Neural cell (in vitro differentiated cells): Measurements from ENCODE around the gene AP1S1. TPM values are rescaled to one million over a fixed set of nuclear protein-coding genes. Genes with fewer than 3 reads are reported as not detected.
A peak's percentile ranks its signal among the peaks of the same experiment; 100 is the strongest.

Source experiments
- H2AFZ ChIP-seq: fragments of 200-600, 300-800 bp; sonication (generic), shearing (Covaris generic); 2 replicates; pipeline ENCODE4 v1.6.0; 2014; ENCODE audit warnings: low read depth, mild to moderate bottlenecking, antibody characterized with exemption, low read length, moderate library complexity
- H3F3A ChIP-seq: fragments of 200-600 bp; shearing (Covaris generic); 2 replicates; pipeline ENCODE4 v1.6.1; 2016; ENCODE audit warnings: mild to moderate bottlenecking, moderate library complexity, mixed read lengths, antibody characterized with exemption, low read length; ENCODE audit not compliant: insufficient read depth, poor library complexity, severe bottlenecking
- H3K27ac ChIP-seq: fragments of 200-600, 300-800 bp; sonication (generic), shearing (Covaris generic); 2 replicates; pipeline ENCODE4 v1.5.1; 2014; ENCODE audit warnings: mild to moderate bottlenecking, low read length, moderate library complexity
- H3K27me3 ChIP-seq: fragments of 300-800, 200-600 bp; sonication (generic), shearing (Covaris generic); 2 replicates; pipeline ENCODE4 v1.6.0; 2014; ENCODE audit warnings: mild to moderate bottlenecking, low read depth, low read length, moderate library complexity; ENCODE audit not compliant: insufficient read depth
- H3K36me3 ChIP-seq: fragments of 300-800, 200-600 bp; sonication (generic), shearing (Covaris generic); 2 replicates; pipeline ENCODE4 v1.5.1; 2014; ENCODE audit warnings: mild to moderate bottlenecking, antibody characterized with exemption, low read length, moderate library complexity; ENCODE audit not compliant: insufficient read depth
- H3K4me2 ChIP-seq: fragments of 300-800, 200-600 bp; sonication (generic), shearing (Covaris generic); 2 replicates; pipeline ENCODE4 v1.6.0; 2014; ENCODE audit warnings: mild to moderate bottlenecking, low read length
- H3K4me3 ChIP-seq: fragments of 300-800, 200-600 bp; sonication (generic), shearing (Covaris generic); 2 replicates; pipeline ENCODE4 v1.5.1; 2014; ENCODE audit warnings: mild to moderate bottlenecking, low read length, moderate library complexity
- H3K79me2 ChIP-seq: fragments of 200-600 bp; shearing (Covaris generic); replicated peaks from 2 replicates; pipeline ENCODE4 v1.6.0; 2014; ENCODE audit warnings: mild to moderate bottlenecking, low read length, moderate library complexity; ENCODE audit not compliant: insufficient read depth
- H3K9ac ChIP-seq: fragments of 300-800, 200-600 bp; sonication (generic), shearing (Covaris generic); 2 replicates; pipeline ENCODE4 v1.6.1; 2016; ENCODE audit warnings: mild to moderate bottlenecking, low read length, mixed read lengths
- H3K9me2 ChIP-seq: fragments of 200-600 bp; shearing (Covaris generic); 2 replicates; pipeline ENCODE4 v1.6.1; 2016; ENCODE audit warnings: mild to moderate bottlenecking, low read length, mixed read lengths; ENCODE audit not compliant: insufficient read depth
- H3K9me3 ChIP-seq: fragments of 200-600, 300-800 bp; sonication (generic), shearing (Covaris generic); 2 replicates; pipeline ENCODE4 v1.6.1; 2016; ENCODE audit warnings: mild to moderate bottlenecking, mixed run types, low read length, moderate library complexity, mixed read lengths
- H4K20me1 ChIP-seq: fragments of 200-600 bp; shearing (Covaris generic); 2 replicates; pipeline ENCODE4 v1.6.1; 2016; ENCODE audit warnings: mild to moderate bottlenecking, mixed run types; ENCODE audit not compliant: insufficient read depth
- CTCF ChIP-seq: fragments of 450-650 bp; IDR thresholded peaks from 2 replicates; pipeline ENCODE4 v1.5.1; 2014; ENCODE audit warnings: antibody characterized with exemption, mild to moderate bottlenecking, moderate library complexity; ENCODE audit not compliant: poor library complexity, severe bottlenecking
- EP300 ChIP-seq: fragments of 450-650 bp; conservative IDR thresholded peaks from 2 replicates; pipeline ENCODE4 v1.6.1; 2014; ENCODE audit warnings: antibody characterized with exemption, mild to moderate bottlenecking, moderate library complexity; ENCODE audit not compliant: poor library complexity, severe bottlenecking
- EZH2 ChIP-seq: fragments of 200-600, 300-800 bp; shearing (Covaris generic), sonication (generic); IDR thresholded peaks from 2 replicates; pipeline ENCODE4 v1.6.1; 2014; ENCODE audit warnings: antibody characterized with exemption, low read length, borderline replicate concordance, mild to moderate bottlenecking; ENCODE audit not compliant: insufficient read depth, poor library complexity, severe bottlenecking
- MXI1 ChIP-seq: fragments of 450-650 bp; conservative IDR thresholded peaks from 2 replicates; pipeline ENCODE4 v1.6.1; 2014; ENCODE audit warnings: antibody characterized with exemption, mild to moderate bottlenecking; ENCODE audit not compliant: poor library complexity, severe bottlenecking
- POLR2AphosphoS5 ChIP-seq: IDR thresholded peaks from 2 replicates; pipeline ENCODE4 v1.6.1; 2012
- RAD21 ChIP-seq: fragments of 450-650 bp; conservative IDR thresholded peaks from 2 replicates; pipeline ENCODE4 v1.6.1; 2014; ENCODE audit warnings: antibody characterized with exemption, mild to moderate bottlenecking, moderate library complexity
- REST ChIP-seq: IDR thresholded peaks from 2 replicates; pipeline ENCODE4 v1.6.1; 2012; ENCODE audit warnings: borderline replicate concordance
- SMC3 ChIP-seq: fragments of 450-650 bp; conservative IDR thresholded peaks from 2 replicates; pipeline ENCODE4 v1.6.1; 2014; ENCODE audit warnings: antibody characterized with exemption, mild to moderate bottlenecking, moderate library complexity; ENCODE audit not compliant: poor library complexity
- TAF1 ChIP-seq: IDR thresholded peaks from 2 replicates; pipeline ENCODE4 v1.6.1; 2012; ENCODE audit warnings: low read depth
- polyA plus RNA-seq: library from polyadenylated mRNA; depleted of rRNA; stranded (reverse); fragments of >200 nt; gene quantifications from 2 replicates; pipeline ENCODE4 v1.2.3, GENCODE V29; 2014

Gene AP1S1
- polyA plus RNA-seq, 1 donor from 2014 or later, result 344 TPM

- Histone ChIP-seq H3F3A (no peaks in the 10 kb centered on the region), H4K20me1 (no peaks in the 10 kb centered on the region), H3K9me2 (no peaks in the 10 kb centered on the region), H3K27me3 (peaks cover 34% of the 10 kb centered on the region), H3K27ac (peak within 1 kb of the TSS; percentile 76), H3K4me2 (peak within 1 kb of the TSS; percentile 76), H3K9me3 (no peaks in the 10 kb centered on the region), H3K36me3 (no peaks in the 10 kb centered on the region), H3K79me2 (no peaks in the 10 kb centered on the region), H3K4me3 (peak within 1 kb of the TSS; percentile 76), H3K9ac (peak within 1 kb of the TSS; percentile 81), H2AFZ (peak within 1 kb of the TSS; percentile 40)
- TF ChIP-seq EP300 (no peak), MXI1 (peak; percentile 49), CTCF (peak; percentile 8), POLR2AphosphoS5 (peak; percentile 57)
Observed at GRCh38 chr7:101180130-101180755, 26.0 kb downstream of the AP1S1 start, which contains the start of gene NAT16. Gene NAT16 (minus strand): TSS chr7:101180293. CDS start chr7:101174807, 5,486 bp downstream.

GRCh38 chr7:101185258-101185839 lies 31.1 kb downstream of the AP1S1 start:
- no peaks in the 10 kb centered on the region for H4K20me1 ChIP-seq
- H3K27ac ChIP-seq, result no peak overlapping the region
- H3K4me2 ChIP-seq, result no peak overlapping the region

More at GRCh38 chr7:101185258-101185839, 31.1 kb downstream of the AP1S1 start:
- Histone ChIP-seq H3K9ac (no peak overlapping the region), H3K27me3 (peaks cover 10% of the 10 kb centered on the region), H2AFZ (no peak overlapping the region), H3K79me2 (no peaks in the 10 kb centered on the region), H3K36me3 (no peaks in the 10 kb centered on the region), H3K9me2 (no peaks in the 10 kb centered on the region), H3K9me3 (no peaks in the 10 kb centered on the region), H3K4me3 (no peak overlapping the region), H3F3A (no peaks in the 10 kb centered on the region)
- no peak for TF ChIP-seq EP300
- TF ChIP-seq POLR2AphosphoS5, result no peak
- TF ChIP-seq CTCF, result no peak
- TF ChIP-seq SMC3, result no peak
- TF ChIP-seq MXI1, result no peak
- TF ChIP-seq EZH2, result no peak
- TF ChIP-seq REST, result no peak
- TF ChIP-seq TAF1, result no peak
- no peak for TF ChIP-seq RAD21
